PFSK-1 (cell line): Measurements from ENCODE around the gene LRP2.

Experiments used
- FOXP2 ChIP-seq: optimal IDR thresholded peaks from 2 replicates; pipeline ENCODE3; 2011; ENCODE audit warnings: borderline replicate concordance, control low read depth, inconsistent platforms; ENCODE audit not compliant: insufficient read depth; ENCODE audit errors: extremely low read length, extremely low read depth
- POLR2AphosphoS5 ChIP-seq: IDR thresholded peaks from 2 replicates; pipeline ENCODE4 v1.6.1; 2012; ENCODE audit warnings: low read depth, mild to moderate bottlenecking, control low read depth, low read length, moderate library complexity
- REST ChIP-seq, 2 experiments: IDR thresholded peaks; 2 replicates each; pipeline versions ENCODE4 v1.6.1 to v1.8.0; 2011 to 2012; ENCODE audit warnings: low read depth in 2 of 2, low read length in 2 of 2, control low read depth in 1 of 2, inconsistent platforms in 1 of 2, mild to moderate bottlenecking in 1 of 2, moderate library complexity in 1 of 2; ENCODE audit not compliant: insufficient read depth in 1 of 2
- SIN3A ChIP-seq: IDR thresholded peaks from 2 replicates; pipeline ENCODE4 v1.6.1; 2012; ENCODE audit warnings: mild to moderate bottlenecking, low read length, moderate library complexity, borderline replicate concordance; ENCODE audit not compliant: insufficient read depth
- TAF1 ChIP-seq: IDR thresholded peaks from 2 replicates; pipeline ENCODE4 v1.6.1; 2012; ENCODE audit warnings: low read length, control low read depth, borderline replicate concordance; ENCODE audit not compliant: insufficient read depth

GRCh38 chr2:169105476-169105875, 256.9 kb downstream of the LRP2 start:
- no peak for TF ChIP-seq POLR2AphosphoS5
- no peak for TF ChIP-seq TAF1
- no peak for TF ChIP-seq SIN3A
- no peak for TF ChIP-seq REST (IDR thresholded peaks at IDR 0.05; ENCODE audit: insufficient read depth in 1 of 2, low read depth in 2 of 2, low read length in 2 of 2)
- no peak for TF ChIP-seq FOXP2
